HepG2 (cell line): ENCODE data around the gene UGT2A3. TPM values are rescaled to one million over a fixed set of nuclear protein-coding genes. Genes with fewer than 3 reads are reported as not detected.

Experiments used
- ADNP ChIP-seq: sonication (generic); formaldehyde crosslinking; IDR thresholded peaks from 2 replicates; pipeline ENCODE4 v1.4.0; 2020; ENCODE audit warnings: missing genetic modification reagents
- ASH2L ChIP-seq: fragments of 300-600, 200-600 bp; sonication (generic); IDR thresholded peaks from 2 replicates; pipeline ENCODE4 v1.7.0; 2017; ENCODE audit warnings: low read depth, mild to moderate bottlenecking, moderate library complexity, mixed read lengths, low read length; ENCODE audit not compliant: insufficient read length
- EP300 ChIP-seq, 3 experiments: sonication (generic) in 1 of 3; formaldehyde crosslinking in 1 of 3; IDR thresholded peaks; 2 replicates each; pipeline versions ENCODE4 v1.5.1 to v1.6.1; 2011 to 2020; ENCODE audit warnings: low read depth in 2 of 3, low read length in 2 of 3, borderline replicate concordance in 1 of 3, improper control_type of control experiment in 1 of 3, mild to moderate bottlenecking in 1 of 3, missing genetic modification reagents in 1 of 3, moderate library complexity in 1 of 3
- HOXA5 ChIP-seq: sonication (generic); formaldehyde crosslinking; IDR thresholded peaks from 2 replicates; pipeline ENCODE4 v1.4.0; 2020; ENCODE audit warnings: missing genetic modification reagents
- KLF12 ChIP-seq: sonication (generic); formaldehyde crosslinking; IDR thresholded peaks from 2 replicates; pipeline ENCODE4 v1.4.0; 2020; ENCODE audit warnings: missing genetic modification reagents, borderline replicate concordance
- KLF16 ChIP-seq, 2 experiments: sonication (generic) in 1 of 2; formaldehyde crosslinking in 1 of 2; IDR thresholded peaks; 2 replicates each; pipeline versions ENCODE4 v1.6.1 to v1.8.0; 2016 to 2023; ENCODE audit warnings: missing genetic modification reagents in 2 of 2, missing compliant biosample characterization in 1 of 2
- MIER2 ChIP-seq: IDR thresholded peaks from 2 replicates; pipeline ENCODE4 v1.6.1; 2016; ENCODE audit warnings: missing biosample characterization, missing genetic modification reagents
- RFXAP ChIP-seq: sonication (generic); formaldehyde crosslinking; IDR thresholded peaks from 2 replicates; pipeline ENCODE4 v1.4.0; 2020; ENCODE audit warnings: missing genetic modification reagents, borderline replicate concordance
- ZFP36L1 ChIP-seq: sonication (generic); formaldehyde crosslinking; IDR thresholded peaks from 2 replicates; pipeline ENCODE4 v1.8.0; 2022; ENCODE audit warnings: mild to moderate bottlenecking, missing genetic modification reagents, moderate library complexity
- ZNF10 ChIP-seq: sonication (generic); formaldehyde crosslinking; IDR thresholded peaks from 2 replicates; pipeline ENCODE4 v1.4.0; 2020; ENCODE audit warnings: mild to moderate bottlenecking, low read depth, missing genetic modification reagents, borderline replicate concordance
- ZNF292 ChIP-seq: sonication (generic); formaldehyde crosslinking; IDR thresholded peaks from 2 replicates; pipeline ENCODE4 v1.8.1; 2022; ENCODE audit warnings: mild to moderate bottlenecking, low read depth, missing genetic modification reagents, borderline replicate concordance
- ZNF367 ChIP-seq: sonication (generic); formaldehyde crosslinking; IDR thresholded peaks from 2 replicates; pipeline ENCODE4 v1.4.0; 2020; ENCODE audit warnings: missing genetic modification reagents, borderline replicate concordance
- ZNF501 ChIP-seq: sonication (generic); formaldehyde crosslinking; IDR thresholded peaks from 2 replicates; pipeline ENCODE4 v1.5.1; 2020; ENCODE audit warnings: mild to moderate bottlenecking, moderate library complexity, missing genetic modification reagents
- ZNF589 ChIP-seq: sonication (generic); formaldehyde crosslinking; conservative IDR thresholded peaks from 2 replicates; pipeline ENCODE4 v1.8.0; 2022; ENCODE audit warnings: mild to moderate bottlenecking, moderate library complexity, missing genetic modification reagents
- ZSCAN12 ChIP-seq: sonication (generic); formaldehyde crosslinking; IDR thresholded peaks from 2 replicates; pipeline ENCODE4 v1.9.0; 2021; ENCODE audit warnings: mild to moderate bottlenecking, missing genetic modification reagents
- ZSCAN29 ChIP-seq: sonication (generic); formaldehyde crosslinking; conservative IDR thresholded peaks from 2 replicates; pipeline ENCODE4 v1.4.0; 2020; ENCODE audit warnings: mild to moderate bottlenecking, missing genetic modification reagents
- polyA plus RNA-seq, 8 experiments: library from polyadenylated mRNA; depleted of rRNA in 3 of 8; stranded (reverse) in 7 of 8; unstranded in 1 of 8; fragments of >200 nt; fragmentation: Illumina TruSeq in 4 of 8; extraction: Trizol in 4 of 8; gene quantifications; 2 replicates each; pipeline versions ENCODE4 v1.2.1 to v1.2.3, GENCODE V29; 2011 to 2016; ENCODE audit warnings: low read depth in 4 of 8, missing spikeins in 1 of 8, mixed read lengths in 1 of 8; ENCODE audit not compliant: insufficient read depth in 1 of 8
- total RNA-seq, 5 experiments: library from RNA; depleted of rRNA; stranded (reverse); fragments of >200 nt; fragmentation: Illumina TruSeq; extraction: Trizol; gene quantifications; 2 replicates each; pipeline ENCODE4 v1.2.3, GENCODE V29; 2016; ENCODE audit warnings: low read depth in 1 of 5
- TF ChIP-seq, protein P1 (sequence below): sonication (generic); formaldehyde crosslinking; IDR thresholded peaks from 2 replicates; pipeline ENCODE4 v1.4.0; 2020; ENCODE audit warnings: missing genetic modification reagents
- TF ChIP-seq, protein P2 (sequence below): sonication (generic); formaldehyde crosslinking; IDR thresholded peaks from 2 replicates; pipeline ENCODE4 v1.8.1; 2023; ENCODE audit warnings: mild to moderate bottlenecking, moderate library complexity, missing genetic modification reagents
- TF ChIP-seq, protein P3 (sequence below): sonication (generic); formaldehyde crosslinking; IDR thresholded peaks from 2 replicates; pipeline ENCODE4 v1.8.0; 2022; ENCODE audit warnings: missing genetic modification reagents, low read depth, mild to moderate bottlenecking, borderline replicate concordance
- TF ChIP-seq, protein P4 (sequence below): sonication (generic); formaldehyde crosslinking; IDR thresholded peaks from 2 replicates; pipeline ENCODE4 v1.5.1; 2020; ENCODE audit warnings: missing genetic modification reagents, mild to moderate bottlenecking, borderline replicate concordance

UGT2A3 gene
- total and polyA plus RNA-seq, 2 of the 13 experiments (the other 11 are each of a cell fraction or from before 2014, with no cell fraction given) = 61.3 to 97.2 TPM

DNA sequence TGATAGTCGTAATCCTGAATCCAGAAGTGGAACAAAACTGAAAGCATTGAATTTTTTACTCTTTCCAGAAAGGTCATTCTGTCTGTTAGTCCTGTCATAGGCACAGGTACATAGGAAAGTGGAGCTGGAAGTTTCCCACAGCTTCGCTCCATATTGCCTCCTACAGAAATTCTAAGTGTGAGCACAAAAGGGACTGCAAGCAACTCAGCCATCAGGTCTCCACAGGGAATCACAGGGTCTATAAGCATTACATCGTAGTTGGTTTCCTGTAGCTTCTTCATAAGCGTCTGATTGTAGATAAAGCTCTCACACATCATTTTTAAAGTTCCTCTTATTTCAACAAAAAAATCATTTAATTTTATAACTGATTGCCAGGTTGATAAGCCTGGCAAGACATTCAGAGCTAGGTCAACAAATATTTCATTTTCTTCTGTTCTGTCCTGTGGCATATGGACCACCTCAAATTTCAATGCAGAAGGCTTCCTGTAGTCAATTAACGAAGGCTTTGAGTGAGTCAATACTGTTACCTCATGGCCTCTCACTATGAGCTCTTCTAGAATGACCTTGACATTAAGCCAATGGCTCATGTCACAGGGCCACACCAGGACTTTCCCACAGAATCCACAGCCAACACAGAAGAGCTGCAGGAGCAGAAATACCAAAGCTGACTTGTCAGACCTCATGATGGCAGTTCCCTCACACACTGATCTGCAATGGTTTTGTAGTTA lies at the start of gene UGT2A3 (continued):
- TF ChIP-seq ZNF10 (CRISPR knock-in tag) (no peak), ADNP (CRISPR knock-in tag) (no peak), ZNF501 (CRISPR knock-in tag) (no peak), ZNF292 (CRISPR knock-in tag) (peak; percentile 94; the same call in 1 of the 2 replicates), MIER2 (peak; percentile 67; the same call in 1 of the 2 replicates), EP300 (IDR thresholded peaks at IDR 0.05; ENCODE audit: low read depth in 2 of 2, low read length in 2 of 2) (peak; percentile 44 to 85; a peak in 2 of 4 replicates), EP300 (CRISPR knock-in tag; IDR thresholded peaks at IDR 0.05; ENCODE audit: borderline replicate concordance) (peak; percentile 81; the same call in 1 of the 2 replicates), ZNF589 (CRISPR knock-in tag) (0 out of 2 replicates have a peak, but pooled peaks have one; percentile 19), ASH2L (no peak), RFXAP (CRISPR knock-in tag) (peak; percentile 84), KLF16 (CRISPR knock-in tag; IDR thresholded peaks at IDR 0.05) (peak in 1 of 2 experiments; percentile 89; a peak in 2 of 4 replicates), ZNF367 (CRISPR knock-in tag) (peak; percentile 41; the same call in 1 of the 2 replicates), ZSCAN12 (no peak), ZSCAN29 (CRISPR knock-in tag) (no peak), HOXA5 (CRISPR knock-in tag) (peak; percentile 86), ZFP36L1 (CRISPR knock-in tag) (peak; percentile 43; the same call in 1 of the 2 replicates), KLF12 (CRISPR knock-in tag) (0 out of 2 replicates have a peak, but pooled peaks have one; percentile 32)
- TF ChIP-seq, protein P1, sequence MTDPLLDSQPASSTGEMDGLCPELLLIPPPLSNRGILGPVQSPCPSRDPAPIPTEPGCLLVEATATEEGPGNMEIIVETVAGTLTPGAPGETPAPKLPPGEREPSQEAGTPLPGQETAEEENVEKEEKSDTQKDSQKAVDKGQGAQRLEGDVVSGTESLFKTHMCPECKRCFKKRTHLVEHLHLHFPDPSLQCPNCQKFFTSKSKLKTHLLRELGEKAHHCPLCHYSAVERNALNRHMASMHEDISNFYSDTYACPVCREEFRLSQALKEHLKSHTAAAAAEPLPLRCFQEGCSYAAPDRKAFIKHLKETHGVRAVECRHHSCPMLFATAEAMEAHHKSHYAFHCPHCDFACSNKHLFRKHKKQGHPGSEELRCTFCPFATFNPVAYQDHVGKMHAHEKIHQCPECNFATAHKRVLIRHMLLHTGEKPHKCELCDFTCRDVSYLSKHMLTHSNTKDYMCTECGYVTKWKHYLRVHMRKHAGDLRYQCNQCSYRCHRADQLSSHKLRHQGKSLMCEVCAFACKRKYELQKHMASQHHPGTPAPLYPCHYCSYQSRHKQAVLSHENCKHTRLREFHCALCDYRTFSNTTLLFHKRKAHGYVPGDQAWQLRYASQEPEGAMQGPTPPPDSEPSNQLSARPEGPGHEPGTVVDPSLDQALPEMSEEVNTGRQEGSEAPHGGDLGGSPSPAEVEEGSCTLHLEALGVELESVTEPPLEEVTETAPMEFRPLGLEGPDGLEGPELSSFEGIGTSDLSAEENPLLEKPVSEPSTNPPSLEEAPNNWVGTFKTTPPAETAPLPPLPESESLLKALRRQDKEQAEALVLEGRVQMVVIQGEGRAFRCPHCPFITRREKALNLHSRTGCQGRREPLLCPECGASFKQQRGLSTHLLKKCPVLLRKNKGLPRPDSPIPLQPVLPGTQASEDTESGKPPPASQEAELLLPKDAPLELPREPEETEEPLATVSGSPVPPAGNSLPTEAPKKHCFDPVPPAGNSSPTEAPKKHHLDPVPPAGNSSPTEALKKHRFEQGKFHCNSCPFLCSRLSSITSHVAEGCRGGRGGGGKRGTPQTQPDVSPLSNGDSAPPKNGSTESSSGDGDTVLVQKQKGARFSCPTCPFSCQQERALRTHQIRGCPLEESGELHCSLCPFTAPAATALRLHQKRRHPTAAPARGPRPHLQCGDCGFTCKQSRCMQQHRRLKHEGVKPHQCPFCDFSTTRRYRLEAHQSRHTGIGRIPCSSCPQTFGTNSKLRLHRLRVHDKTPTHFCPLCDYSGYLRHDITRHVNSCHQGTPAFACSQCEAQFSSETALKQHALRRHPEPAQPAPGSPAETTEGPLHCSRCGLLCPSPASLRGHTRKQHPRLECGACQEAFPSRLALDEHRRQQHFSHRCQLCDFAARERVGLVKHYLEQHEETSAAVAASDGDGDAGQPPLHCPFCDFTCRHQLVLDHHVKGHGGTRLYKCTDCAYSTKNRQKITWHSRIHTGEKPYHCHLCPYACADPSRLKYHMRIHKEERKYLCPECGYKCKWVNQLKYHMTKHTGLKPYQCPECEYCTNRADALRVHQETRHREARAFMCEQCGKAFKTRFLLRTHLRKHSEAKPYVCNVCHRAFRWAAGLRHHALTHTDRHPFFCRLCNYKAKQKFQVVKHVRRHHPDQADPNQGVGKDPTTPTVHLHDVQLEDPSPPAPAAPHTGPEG (CRISPR knock-in tag) = peak; percentile 73; the same call in 1 of the 2 replicates
- TF ChIP-seq, protein P2, sequence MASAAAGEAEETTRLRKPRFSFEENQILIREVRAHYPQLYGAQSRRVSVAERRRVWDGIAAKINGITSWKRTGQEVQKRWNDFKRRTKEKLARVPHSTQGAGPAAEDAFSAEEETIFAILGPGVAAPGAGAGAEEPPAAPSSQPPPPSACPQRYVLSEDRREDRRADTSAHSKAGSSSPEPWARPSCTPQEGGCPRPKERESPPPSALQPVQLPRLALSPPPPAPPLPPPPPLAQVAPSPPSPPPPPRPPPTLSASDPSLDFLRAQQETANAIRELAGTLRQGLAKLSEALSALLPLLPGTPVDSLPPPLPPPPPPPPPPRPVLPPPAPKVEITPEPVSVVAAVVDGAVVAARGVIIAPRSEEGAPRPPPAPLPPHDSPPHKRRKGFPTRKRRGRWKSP (CRISPR knock-in tag) = 0 out of 2 replicates have a peak, but pooled peaks have one; percentile 45
- TF ChIP-seq, protein P3, sequence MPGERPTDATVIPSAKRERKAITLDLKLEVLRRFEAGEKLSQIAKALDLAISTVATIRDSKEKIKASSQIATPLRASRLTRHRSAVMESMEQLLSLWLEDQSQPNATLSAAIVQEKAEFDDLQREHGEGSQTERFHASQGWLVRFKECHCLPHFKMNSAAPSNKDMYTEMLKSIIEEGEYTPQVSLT (CRISPR knock-in tag) = no peak
- TF ChIP-seq, protein P4, sequence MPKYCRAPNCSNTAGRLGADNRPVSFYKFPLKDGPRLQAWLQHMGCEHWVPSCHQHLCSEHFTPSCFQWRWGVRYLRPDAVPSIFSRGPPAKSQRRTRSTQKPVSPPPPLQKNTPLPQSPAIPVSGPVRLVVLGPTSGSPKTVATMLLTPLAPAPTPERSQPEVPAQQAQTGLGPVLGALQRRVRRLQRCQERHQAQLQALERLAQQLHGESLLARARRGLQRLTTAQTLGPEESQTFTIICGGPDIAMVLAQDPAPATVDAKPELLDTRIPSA (CRISPR knock-in tag) = no peak
